ENCODE results near the gene RASL10B.

DNA sequence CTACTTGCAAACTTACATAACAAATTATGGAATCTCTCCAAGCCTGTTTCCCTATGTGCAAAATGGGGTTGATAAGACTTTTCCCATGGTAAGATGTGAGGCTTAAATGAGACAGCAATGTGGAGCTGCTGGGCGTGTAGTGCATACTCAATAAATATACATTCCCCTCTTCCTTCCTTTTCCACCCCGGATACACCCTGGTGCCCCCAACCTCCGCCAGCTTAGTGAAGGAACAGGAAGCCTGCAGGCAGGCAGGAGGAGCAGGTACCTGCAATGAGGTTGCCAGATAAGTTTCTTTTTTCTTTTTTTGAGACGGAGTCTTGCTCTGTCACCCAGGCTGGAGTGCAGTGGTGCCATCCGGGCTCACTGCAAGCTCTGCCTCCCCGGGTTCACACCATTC is 44.1 kb downstream of the RASL10B start:
- TF ChIP-seq SUZ12 (IDR thresholded peaks at IDR 0.05) (no peak), ELF4 (IDR thresholded peaks at IDR 0.05) (no peak), FOXM1 (IDR thresholded peaks at IDR 0.05; ENCODE audit: borderline replicate concordance) (no peak), HDGF (IDR thresholded peaks at IDR 0.05; ENCODE audit: borderline replicate concordance) (no peak), ZNF384 (IDR thresholded peaks at IDR 0.05) (no peak), FOXA1 (IDR thresholded peaks at IDR 0.05) (no peak), SP1 (IDR thresholded peaks at IDR 0.05) (no peak), FOXK2 (IDR thresholded peaks at IDR 0.05) (no peak), CTBP1 (IDR thresholded peaks at IDR 0.05; ENCODE audit: borderline replicate concordance) (no peak), BHLHE40 (IDR thresholded peaks at IDR 0.05; ENCODE audit: borderline replicate concordance) (no peak)
